ENCODE data around the gene EFEMP2.

GRCh38 chr11:65872586-65873317 is at the start of gene EFEMP2:
- TF ChIP-seq, protein P1, sequence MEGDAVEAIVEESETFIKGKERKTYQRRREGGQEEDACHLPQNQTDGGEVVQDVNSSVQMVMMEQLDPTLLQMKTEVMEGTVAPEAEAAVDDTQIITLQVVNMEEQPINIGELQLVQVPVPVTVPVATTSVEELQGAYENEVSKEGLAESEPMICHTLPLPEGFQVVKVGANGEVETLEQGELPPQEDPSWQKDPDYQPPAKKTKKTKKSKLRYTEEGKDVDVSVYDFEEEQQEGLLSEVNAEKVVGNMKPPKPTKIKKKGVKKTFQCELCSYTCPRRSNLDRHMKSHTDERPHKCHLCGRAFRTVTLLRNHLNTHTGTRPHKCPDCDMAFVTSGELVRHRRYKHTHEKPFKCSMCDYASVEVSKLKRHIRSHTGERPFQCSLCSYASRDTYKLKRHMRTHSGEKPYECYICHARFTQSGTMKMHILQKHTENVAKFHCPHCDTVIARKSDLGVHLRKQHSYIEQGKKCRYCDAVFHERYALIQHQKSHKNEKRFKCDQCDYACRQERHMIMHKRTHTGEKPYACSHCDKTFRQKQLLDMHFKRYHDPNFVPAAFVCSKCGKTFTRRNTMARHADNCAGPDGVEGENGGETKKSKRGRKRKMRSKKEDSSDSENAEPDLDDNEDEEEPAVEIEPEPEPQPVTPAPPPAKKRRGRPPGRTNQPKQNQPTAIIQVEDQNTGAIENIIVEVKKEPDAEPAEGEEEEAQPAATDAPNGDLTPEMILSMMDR (conservative IDR thresholded peaks at IDR 0.05; ENCODE audit: low read depth, low read length), result no peak
- TF ChIP-seq EZH2 (IDR thresholded peaks at IDR 0.05; ENCODE audit: borderline replicate concordance, low read depth, low read length, poor library complexity, severe bottlenecking), result no peak

Data from A673 (cell line).